ENCODE measurements around the gene ESAM.

GRCh38 chr11:124807201-124807600 is 45.1 kb upstream of the ESAM start:
- TF ChIP-seq CTCF (IDR thresholded peaks at IDR 0.05) = no peak
- TF ChIP-seq RAD21 (IDR thresholded peaks at IDR 0.05; ENCODE audit: low read length) = no peak
- no peak for TF ChIP-seq JUND (IDR thresholded peaks at IDR 0.05)
- TF ChIP-seq SIN3A (IDR thresholded peaks at IDR 0.05; ENCODE audit: borderline replicate concordance, low read depth, low read length) = no peak
- TF ChIP-seq RCOR1 (IDR thresholded peaks at IDR 0.05; ENCODE audit: low read length) = no peak
- no peak for TF ChIP-seq REST (IDR thresholded peaks at IDR 0.05; ENCODE audit: low read depth, low read length)
- TF ChIP-seq POLR2AphosphoS5 (IDR thresholded peaks at IDR 0.05; ENCODE audit: low read depth, low read length) = no peak
- no peak for TF ChIP-seq USF2 (IDR thresholded peaks at IDR 0.05; ENCODE audit: borderline replicate concordance, low read depth, low read length)
- TF ChIP-seq SMC3 (IDR thresholded peaks at IDR 0.05; ENCODE audit: low read depth, low read length) = no peak
- no peak for TF ChIP-seq EP300 (IDR thresholded peaks at IDR 0.05; ENCODE audit: borderline replicate concordance in 1 of 2, low read depth in 1 of 2, low read length in 1 of 2)
